IMR-90 (cell line): ENCODE measurements around the gene NDUFV3. TPM values are rescaled to one million over a fixed set of nuclear protein-coding genes. Genes with fewer than 3 reads are reported as not detected.
A peak's percentile ranks its signal among the peaks of the same experiment; 100 is the strongest.

Experiments used
- ATAC-seq: fragments of 200-7000 bp; cut with Tn5 transposase; 2 replicates; pipeline ENCODE4 v1.9.1; 2020; ENCODE audit warnings: low read depth, mild to moderate bottlenecking, moderate library complexity
- BruUV-seq: library from RNA; stranded (reverse); fragments of 400-500 nt; replicated peaks from 2 replicates; lab custom pipeline; 2021; lab: Mats Ljungman, UMichigan
- CTCF ChIA-PET: fragments of 300-600 bp; formaldehyde crosslinking; extraction: SDS; loops from one replicate; lab custom pipeline; 2021; ENCODE audit warnings: antibody characterized with exemption; lab: Yijun Ruan, JAX
- POLR2A ChIA-PET: fragments of 300-600 bp; sonication (Branson Sonifier 250); formaldehyde crosslinking; loops from one replicate; lab custom pipeline; 2022; ENCODE audit warnings: antibody characterized with exemption; ENCODE audit not compliant: unreplicated experiment; lab: Charles Lee
- DNase-seq: peaks from one replicate; pipeline ENCODE4 v3.0.0; 2013
- H2AFZ ChIP-seq: replicated peaks from 2 replicates; pipeline ENCODE3; 2013; ENCODE audit warnings: low read length, mild to moderate bottlenecking; ENCODE audit not compliant: poor library complexity
- H2AK5ac ChIP-seq: 2 replicates; pipeline ENCODE4 v1.6.1; 2013; ENCODE audit warnings: low read depth, low read length, inconsistent platforms
- H2AK9ac ChIP-seq: replicated peaks from 2 replicates; pipeline ENCODE3; 2013; ENCODE audit warnings: mild to moderate bottlenecking, low read depth, low read length, moderate library complexity; ENCODE audit not compliant: poor library complexity
- H2BK120ac ChIP-seq: 2 replicates; pipeline ENCODE4 v1.6.1; 2013; ENCODE audit warnings: low read depth, low read length, inconsistent platforms
- H2BK15ac ChIP-seq: 3 replicates; pipeline ENCODE4 v1.6.1; 2013; ENCODE audit warnings: low read depth, low read length, inconsistent platforms
- H2BK20ac ChIP-seq: 2 replicates; pipeline ENCODE4 v1.6.1; 2013; ENCODE audit warnings: low read depth, mild to moderate bottlenecking, inconsistent platforms, low read length, moderate library complexity
- H2BK5ac ChIP-seq: 2 replicates; pipeline ENCODE4 v1.6.1; 2013; ENCODE audit warnings: mild to moderate bottlenecking, low read depth, low read length, inconsistent platforms; ENCODE audit not compliant: poor library complexity, severe bottlenecking
- H3K14ac ChIP-seq: replicated peaks from 2 replicates; pipeline ENCODE4 v1.6.1; 2013; ENCODE audit warnings: low read depth, low read length, inconsistent platforms
- H3K18ac ChIP-seq: 2 replicates; pipeline ENCODE4 v1.6.1; 2013; ENCODE audit warnings: low read depth, low read length, control low read depth
- H3K23ac ChIP-seq: 2 replicates; pipeline ENCODE4 v1.6.1; 2013; ENCODE audit warnings: low read depth, low read length, inconsistent platforms
- H3K27ac ChIP-seq: 2 replicates; pipeline ENCODE4 v1.5.1; 2013; ENCODE audit warnings: mild to moderate bottlenecking, control low read depth, low read length; ENCODE audit not compliant: insufficient read depth
- H3K27me3 ChIP-seq: 2 replicates; pipeline ENCODE4 v1.6.1; 2013; ENCODE audit warnings: low read length; ENCODE audit not compliant: control insufficient read depth, insufficient read depth
- H3K36me3 ChIP-seq: 2 replicates; pipeline ENCODE4 v1.6.1; 2013; ENCODE audit warnings: low read length, mixed read lengths; ENCODE audit not compliant: control insufficient read depth, insufficient read depth
- H3K4ac ChIP-seq: 2 replicates; pipeline ENCODE4 v1.6.1; 2013; ENCODE audit warnings: low read depth, low read length, inconsistent platforms
- H3K4me1 ChIP-seq: 2 replicates; pipeline ENCODE4 v1.6.1; 2013; ENCODE audit warnings: low read length, mixed read lengths; ENCODE audit not compliant: control insufficient read depth, insufficient read depth
- H3K4me2 ChIP-seq: 2 replicates; pipeline ENCODE4 v1.6.1; 2013; ENCODE audit warnings: low read depth, mild to moderate bottlenecking, control low read depth, low read length, moderate library complexity
- H3K4me3 ChIP-seq: 2 replicates; pipeline ENCODE4 v1.5.1; 2013; ENCODE audit warnings: low read depth, mild to moderate bottlenecking, control low read depth, low read length, moderate library complexity; ENCODE audit not compliant: insufficient read depth
- H3K56ac ChIP-seq: 2 replicates; pipeline ENCODE4 v1.6.1; 2013; ENCODE audit warnings: low read length, inconsistent platforms; ENCODE audit not compliant: insufficient read depth; ENCODE audit errors: extremely low read depth
- H3K79me1 ChIP-seq, 2 experiments: 2 replicates each; pipeline ENCODE4 v1.6.1; 2013; ENCODE audit warnings: low read length in 2 of 2, inconsistent platforms in 1 of 2, low read depth in 1 of 2
- H3K9ac ChIP-seq: 2 replicates; pipeline ENCODE4 v1.6.1; 2013; ENCODE audit warnings: low read depth, low read length, control low read depth
- H3K9me1 ChIP-seq: 2 replicates; pipeline ENCODE4 v1.6.1; 2013; ENCODE audit warnings: low read length, inconsistent platforms; ENCODE audit not compliant: insufficient read depth
- H3K9me3 ChIP-seq: 2 replicates; pipeline ENCODE4 v1.6.1; 2013; ENCODE audit warnings: low read length; ENCODE audit not compliant: control insufficient read depth, insufficient read depth
- H4K20me1 ChIP-seq: 2 replicates; pipeline ENCODE4 v1.6.1; 2013; ENCODE audit warnings: low read length, inconsistent platforms; ENCODE audit not compliant: insufficient read depth
- H4K5ac ChIP-seq: 2 replicates; pipeline ENCODE4 v1.6.1; 2013; ENCODE audit warnings: mild to moderate bottlenecking, low read depth, low read length, control low read depth
- H4K8ac ChIP-seq, 2 experiments: 2 replicates each; pipeline ENCODE4 v1.6.1; 2013; ENCODE audit warnings: low read depth in 2 of 2, low read length in 2 of 2, control low read depth in 1 of 2, inconsistent platforms in 1 of 2
- H4K91ac ChIP-seq: 2 replicates; pipeline ENCODE4 v1.6.1; 2013; ENCODE audit warnings: low read depth, low read length, inconsistent platforms; ENCODE audit not compliant: insufficient read depth
- BHLHE40 ChIP-seq: fragments of 150-350 bp; IDR thresholded peaks from 2 replicates; pipeline ENCODE4 v1.6.1; 2016; ENCODE audit warnings: mild to moderate bottlenecking, low read depth, low read length
- CHD1 ChIP-seq: IDR thresholded peaks from 2 replicates; pipeline ENCODE4 v1.6.1; 2012; ENCODE audit warnings: low read depth, low read length, improper control_type of control experiment
- CTCF ChIP-seq: conservative IDR thresholded peaks from 2 replicates; pipeline ENCODE4 v1.5.1; 2012; ENCODE audit warnings: mild to moderate bottlenecking, low read depth, low read length, improper control_type of control experiment
- POLR2A ChIP-seq: IDR thresholded peaks from 2 replicates; pipeline ENCODE4 v1.6.1; 2012; ENCODE audit warnings: mild to moderate bottlenecking, low read depth, low read length
- RAD21 ChIP-seq: IDR thresholded peaks from 2 replicates; pipeline ENCODE4 v1.6.1; 2012; ENCODE audit warnings: low read length, improper control_type of control experiment
- WGBS, 2 experiments: methylation state at CpG; one replicate each; pipeline versions ENCODE4 v1.1.5 to v1.1.7; 2013; ENCODE audit warnings: missing lambda C conversion rate in 2 of 2; ENCODE audit not compliant: insufficient read length in 1 of 2; ENCODE audit errors: extremely low coverage in 2 of 2; 5-methylcytosine and 5-hydroxymethylcytosine counted together
- dilution Hi-C: fragments of 300-500 bp; cut with HindIII; formaldehyde crosslinking; loops from one replicate; pipeline ENCODE4 v1.14.3; 2018; ENCODE audit warnings: low sequenced_read_pairs; ENCODE audit not compliant: unreplicated experiment
- in situ Hi-C: fragments of 300-500 bp; cut with MboI; formaldehyde crosslinking; loops from 3 replicates; pipeline ENCODE4 v1.14.3; 2019; ENCODE audit warnings: low sequenced_read_pairs, inconsistent platforms, mixed read lengths
- intact Hi-C: fragments of 100-400 bp; cut with micrococcal nuclease; formaldehyde crosslinking; loops from 2 replicates; pipeline ENCODE4 v1.10.0; 2022
- polyA plus RNA-seq, 3 experiments: library from polyadenylated mRNA; depleted of rRNA; stranded (reverse); fragments of >200 nt; gene quantifications; 2 replicates each; pipeline ENCODE4 v1.2.3, GENCODE V29; 2012; ENCODE audit warnings: low replicate concordance in 1 of 3
- total RNA-seq: library from RNA; depleted of rRNA; stranded (reverse); fragments of >200 nt; gene quantifications from 2 replicates; pipeline ENCODE4 v1.2.3, GENCODE V29; 2012

The NDUFV3 gene
- total and polyA plus RNA-seq, 2 of the 4 experiments (the other 2 are of a cell fraction) = 38.5 to 55.6 TPM

DNA sequence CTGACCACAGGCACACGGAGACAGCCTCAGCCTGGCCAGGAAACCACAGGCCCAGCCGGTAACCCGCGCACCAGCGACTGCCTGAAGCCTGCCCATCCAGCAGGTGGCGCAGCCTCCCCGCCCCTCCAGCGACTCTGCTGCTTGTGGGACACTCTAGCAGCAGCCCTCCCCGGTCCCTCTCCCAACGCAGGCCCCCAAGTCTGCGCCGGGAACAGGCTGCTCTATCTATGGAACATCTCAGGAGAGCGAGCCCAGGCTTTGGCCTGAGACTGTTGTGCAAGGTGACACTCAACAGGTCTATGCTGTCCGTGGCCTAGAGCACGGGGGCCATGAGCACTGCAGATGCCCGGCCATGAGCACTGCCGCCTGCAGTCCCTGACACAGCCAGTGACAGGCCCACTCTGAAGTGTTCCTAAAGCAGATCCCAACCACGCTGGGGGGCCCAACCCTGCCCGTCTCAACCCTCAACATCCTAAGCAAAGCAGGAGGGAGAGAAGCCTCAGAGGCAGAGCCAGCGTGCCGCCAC, 42.2 kb upstream of the NDUFV3 start:
- Histone ChIP-seq H3K4me2 (no peak overlapping the region), H2BK15ac (no peak overlapping the region), H4K5ac (no peak overlapping the region), H3K36me3 (peaks cover 72% of the 10 kb centered on the region), H3K14ac (no peak overlapping the region), H2AK9ac (no peak overlapping the region), H3K56ac (no peak overlapping the region), H2AFZ (no peak overlapping the region), H3K9me3 (no peaks in the 10 kb centered on the region), H3K4me1 (no peaks in the 10 kb centered on the region), H3K18ac (no peak overlapping the region), H3K9ac (no peak overlapping the region), H3K4ac (no peak overlapping the region), H3K79me1 (peaks cover 0 to 4% of the 10 kb centered on the region in 2 experiments; a peak in 3 of 4 replicates), H4K20me1 (peaks cover 15% of the 10 kb centered on the region; the same call in 1 of the 2 replicates), H3K9me1 (no peaks in the 10 kb centered on the region), H2BK20ac (no peak overlapping the region), H3K23ac (no peak overlapping the region), H2AK5ac (no peak overlapping the region), H4K91ac (no peak overlapping the region), H4K8ac (no peak overlapping the region), H2BK120ac (no peak overlapping the region), H2BK5ac (no peak overlapping the region), H3K27me3 (no peaks in the 10 kb centered on the region), H3K4me3 (no peak overlapping the region), H3K27ac (no peak overlapping the region)
- WGBS, 2 experiments = 82% methylated on average over 17 of the region's 21 CpGs; no CpG with 5 or more reads in 1 of the 2 experiments
- intact Hi-C loops = no loop called here
- peak; percentile 54; the same call in 1 of the 2 replicates for ATAC-seq
- ChIA-PET POLR2A (no interaction called here), CTCF (no interaction called here)
- BruUV-seq = no TSS peak
- DNase-seq = no peak
- dilution Hi-C loops = no loop called here
- no peak for TF ChIP-seq BHLHE40
- TF ChIP-seq RAD21 = peak; percentile 19; the same call in 1 of the 2 replicates
- TF ChIP-seq CHD1 = no peak
- no peak for TF ChIP-seq POLR2A
- TF ChIP-seq CTCF = peak; percentile 20; the same call in 1 of the 2 replicates
- in situ Hi-C loops = loop anchor here (25.0 kb wide), 1 partner anchor 89 kb away; no protein-coding TSS in a partner anchor
